NCI-H82 (cell line): ENCODE measurements around the gene MRPL10.
"Not testable (repeated sequence)": the region's sequence is repeated elsewhere in the genome, so short reads cannot be mapped to it uniquely, and the experiment has no call there.

ENCODE experiments used
- DNase-seq: peaks from one replicate; lab custom pipeline; 2025; lab: John Stamatoyannopoulos, UW

The MRPL10 gene

GRCh38 chr17:47792457-47792856, 38.9 kb downstream of the MRPL10 start:
- DNase-seq, result no peak

- DNase-seq, result no peak
Measured at GRCh38 chr17:47791025-47791424, 40.3 kb downstream of the MRPL10 start.

- peak; percentile 80 for DNase-seq
Measured at GRCh38 chr17:47789611-47790561, 41.5 kb downstream of the MRPL10 start.

- no peak for DNase-seq
Measured at GRCh38 chr17:47785538-47786123, 45.7 kb downstream of the MRPL10 start.

DNA sequence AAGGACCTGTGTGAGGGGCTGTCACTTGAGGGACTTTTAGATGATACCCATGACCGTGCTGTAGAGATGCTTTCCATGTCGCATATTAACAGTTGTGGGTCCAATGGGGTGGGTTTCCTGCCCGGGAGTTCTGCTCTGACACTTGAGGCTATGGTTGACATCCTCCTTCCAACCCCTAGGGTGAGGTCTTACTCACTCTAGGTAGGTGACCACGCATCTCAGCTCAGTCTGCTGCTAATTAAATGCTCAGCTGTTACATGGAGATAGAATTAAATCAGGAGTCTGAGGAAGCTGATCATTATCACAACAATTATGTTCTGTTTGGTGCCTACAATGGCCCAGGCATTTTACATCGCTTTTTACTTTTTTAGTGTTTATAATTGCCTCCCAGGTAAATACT, 49.9 kb downstream of the MRPL10 start:
- DNase-seq, result no peak

- no peak for DNase-seq
Measured at GRCh38 chr17:47778184-47778635, 53.1 kb downstream of the MRPL10 start.

- DNase-seq, result peak; percentile 79
Measured at GRCh38 chr17:47776330-47777197, 54.8 kb downstream of the MRPL10 start.

GRCh38 chr17:47774987-47775580, 56.3 kb downstream of the MRPL10 start:
- DNase-seq, result no peak

GRCh38 chr17:47774331-47774730, 57.0 kb downstream of the MRPL10 start:
- DNase-seq, result no peak

DNA sequence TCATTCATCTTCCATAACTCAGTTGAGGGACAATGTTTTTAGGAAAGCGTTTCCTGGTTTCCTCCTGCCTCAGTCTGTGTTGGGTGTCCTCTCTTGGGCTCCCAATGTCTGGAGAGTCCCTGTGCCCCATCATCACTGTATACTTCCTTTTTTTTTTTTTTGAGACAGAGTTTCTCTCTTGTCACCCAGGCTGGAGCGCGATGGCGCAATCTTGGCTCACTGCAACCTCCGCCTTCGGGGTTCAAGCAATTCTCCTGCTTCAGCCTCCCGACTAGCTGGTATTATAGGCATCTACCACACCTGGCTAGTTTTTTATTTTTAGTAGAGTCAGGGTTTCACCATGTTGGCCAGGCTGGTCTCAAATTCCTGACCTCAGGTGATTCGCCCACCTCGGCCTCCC, 57.7 kb downstream of the MRPL10 start:
- DNase-seq, result not testable (repeated sequence)
